Measurements from ENCODE around the gene NEURL1.
A peak's percentile ranks its signal among the peaks of the same experiment; 100 is the strongest.
"Not testable (repeated sequence)": the region's sequence is repeated elsewhere in the genome, so short reads cannot be mapped to it uniquely, and the experiment has no call there.

NEURL1 gene

DNA sequence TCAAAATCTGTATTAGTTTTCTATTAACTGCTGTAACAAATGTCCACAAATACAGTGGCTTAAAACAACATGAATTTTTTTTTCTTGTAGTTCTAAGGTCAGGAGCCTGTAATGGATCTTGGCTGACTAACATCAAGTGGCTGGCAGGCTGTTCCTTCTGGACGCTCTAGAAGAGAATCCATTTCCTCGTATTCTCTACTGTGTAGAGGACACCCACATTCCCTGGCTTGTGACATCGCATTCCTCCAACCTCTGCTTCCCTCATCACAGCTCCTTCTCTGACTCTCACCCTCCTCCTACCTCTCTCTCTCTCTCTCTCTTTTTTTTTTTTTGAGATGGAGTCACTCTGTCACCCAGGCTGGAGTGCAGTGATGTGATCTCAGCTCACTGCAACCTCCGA lies 30.0 kb upstream of the NEURL1 start:
- no peak for DNase-seq

DNA sequence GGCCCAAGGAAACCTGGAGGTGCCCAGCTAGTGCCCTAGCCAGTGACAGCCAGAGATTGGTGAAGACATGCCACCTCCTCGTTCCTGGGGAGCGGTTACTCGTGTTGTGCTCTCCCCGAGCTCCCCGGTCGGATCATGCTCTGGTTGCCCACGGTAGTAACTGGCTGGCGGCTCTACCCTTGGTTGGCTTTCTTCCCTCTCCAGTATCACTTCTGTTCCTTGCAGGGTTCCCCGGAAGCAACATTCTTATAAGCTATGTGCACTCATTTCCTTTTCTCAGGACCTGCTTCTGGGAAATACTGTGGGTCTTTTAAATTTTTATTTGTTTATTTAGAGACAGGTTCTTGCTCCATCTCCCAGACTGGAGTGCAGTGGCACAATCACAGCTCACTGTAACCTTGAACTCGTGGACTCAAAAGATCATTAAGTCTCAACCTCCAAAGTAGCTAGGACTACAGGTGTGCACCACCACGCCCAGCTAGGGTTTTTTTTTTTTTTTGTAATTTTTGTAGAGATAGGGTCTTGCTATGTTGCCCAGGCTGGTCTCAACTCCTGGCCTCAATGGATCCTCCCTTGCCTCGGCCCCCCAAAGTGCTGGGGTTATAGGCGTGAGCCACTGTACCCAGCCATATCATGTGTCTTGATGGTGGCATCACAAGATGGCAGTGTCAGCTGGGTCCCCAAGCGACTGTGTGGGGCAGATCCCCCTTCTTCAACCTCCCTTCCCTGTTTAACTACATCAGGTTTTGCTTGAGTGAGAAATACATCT lies 27.9 kb upstream of the NEURL1 start:
- DNase-seq = no peak

DNA sequence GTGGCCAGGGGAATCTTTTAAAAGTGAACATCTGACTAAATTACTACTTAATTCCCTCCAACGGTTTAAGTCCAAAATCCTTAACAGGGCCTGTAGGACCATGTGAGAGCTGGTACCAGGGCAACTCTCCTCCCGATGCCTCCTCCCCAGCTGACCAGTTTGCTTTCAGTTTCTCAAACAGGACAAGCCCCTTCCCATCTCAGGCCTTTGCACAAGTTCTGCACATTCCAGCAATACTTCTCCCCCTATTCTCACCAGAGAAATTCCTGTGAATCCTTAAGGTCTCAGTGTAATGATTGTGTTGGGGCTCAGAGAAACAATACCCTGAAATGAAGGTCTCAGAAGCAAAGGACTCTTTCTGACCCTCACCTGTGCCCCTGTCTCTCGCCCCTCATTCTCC lies 26.8 kb upstream of the NEURL1 start:
- DNase-seq = no peak

DNA sequence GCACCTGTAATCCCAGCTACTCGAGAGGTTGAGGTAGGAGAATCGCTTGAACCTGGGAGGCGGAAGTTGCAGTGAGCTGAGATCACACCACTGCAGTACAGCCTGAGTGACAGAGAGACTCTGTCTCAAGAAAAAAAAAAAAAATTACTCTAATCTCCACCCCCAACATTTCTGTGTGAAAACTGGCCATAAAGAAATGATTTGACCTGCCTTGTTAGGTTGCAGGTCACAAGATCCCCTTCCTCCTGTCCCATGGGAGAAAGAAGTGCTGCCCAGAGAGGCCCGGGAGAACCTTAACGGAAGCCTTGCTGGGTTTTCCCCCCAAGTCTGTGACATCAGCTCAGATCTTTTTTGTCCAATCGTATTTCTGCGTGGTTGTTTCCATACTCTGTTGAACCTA lies 26.1 kb upstream of the NEURL1 start:
- no peak for DNase-seq

DNA sequence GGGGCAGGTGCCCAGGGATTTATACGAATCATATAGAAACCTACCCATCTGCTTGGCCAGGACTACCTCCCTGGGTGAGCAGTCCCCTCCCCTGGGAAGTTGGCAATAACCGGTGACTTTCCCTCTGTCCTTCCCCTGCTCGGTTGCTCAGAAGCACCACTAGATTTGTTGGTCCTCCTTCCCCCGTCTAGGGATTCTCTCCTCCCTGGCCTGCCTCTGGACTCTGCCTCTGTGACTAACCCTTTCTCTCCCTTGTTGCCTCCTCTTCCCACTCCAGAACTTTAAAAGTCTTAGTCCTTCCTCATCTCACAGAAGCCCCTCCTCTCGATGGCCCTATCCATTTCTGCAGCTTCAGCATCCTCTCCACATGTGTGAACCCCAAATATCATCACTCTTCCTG lies 24.3 kb upstream of the NEURL1 start:
- no peak for DNase-seq

DNA sequence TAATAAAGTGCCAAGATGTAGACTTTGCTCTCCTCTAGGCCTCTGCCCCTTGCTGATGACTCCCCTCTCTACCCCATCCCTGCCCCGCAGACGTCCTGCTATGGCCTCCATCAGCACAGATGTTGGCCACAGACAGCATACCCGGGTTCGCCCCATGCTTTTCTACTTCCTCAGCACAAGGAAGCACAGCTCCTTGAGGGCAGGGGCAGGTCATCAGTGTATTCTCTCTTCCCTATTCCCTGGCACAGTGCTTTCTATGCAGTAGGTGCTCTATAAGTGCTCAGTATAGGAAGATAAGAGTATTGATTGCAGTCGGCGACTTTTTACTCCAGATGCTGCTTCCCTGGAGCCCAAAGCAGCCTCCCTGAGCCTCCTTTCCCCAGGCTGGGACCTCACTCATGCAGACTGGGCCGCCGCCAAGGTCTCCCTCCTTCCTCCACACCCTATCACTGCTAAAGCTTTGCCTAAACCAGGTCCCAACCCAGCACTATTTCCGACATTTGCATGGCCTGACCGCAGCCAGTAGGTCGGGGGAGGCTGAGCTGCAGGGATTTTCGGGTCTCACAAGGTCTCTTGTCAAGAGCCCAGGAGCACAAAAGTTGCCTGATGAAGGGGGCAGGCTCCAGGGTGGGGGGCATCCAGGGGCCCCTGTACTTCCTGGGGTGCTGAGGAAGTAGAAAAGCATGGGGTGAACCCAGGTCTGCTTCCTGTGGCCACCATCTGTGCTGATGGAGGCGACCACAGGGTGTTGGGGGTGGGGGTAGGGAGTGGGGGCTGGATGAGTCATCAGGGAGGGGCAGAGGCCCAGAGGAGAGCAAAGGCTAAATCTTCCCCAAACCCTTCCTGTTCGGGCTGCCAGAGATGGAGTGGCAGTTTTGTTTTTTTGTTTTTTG lies 22.5 kb upstream of the NEURL1 start:
- peak; percentile 82 for DNase-seq

DNA sequence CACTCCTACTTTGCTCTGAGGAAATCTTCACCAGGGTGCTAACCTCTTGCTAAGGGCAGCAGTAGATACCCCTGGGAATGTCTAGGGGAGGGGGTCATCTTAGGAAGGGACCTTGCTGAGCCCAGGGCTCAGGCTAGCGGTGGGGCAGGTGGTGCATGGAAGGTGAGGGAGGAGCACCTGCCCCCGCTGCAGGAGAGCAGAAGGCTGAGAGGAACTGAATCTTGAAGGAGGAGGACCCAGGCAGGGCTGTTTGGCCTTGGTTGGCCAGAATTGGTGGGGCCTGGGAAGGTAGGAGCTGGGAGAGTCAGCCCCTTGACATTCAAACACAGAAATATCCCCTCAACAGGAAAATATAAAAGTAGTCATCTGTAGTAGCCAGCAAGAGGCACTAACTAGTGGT lies 21.5 kb upstream of the NEURL1 start:
- no peak for DNase-seq

DNA sequence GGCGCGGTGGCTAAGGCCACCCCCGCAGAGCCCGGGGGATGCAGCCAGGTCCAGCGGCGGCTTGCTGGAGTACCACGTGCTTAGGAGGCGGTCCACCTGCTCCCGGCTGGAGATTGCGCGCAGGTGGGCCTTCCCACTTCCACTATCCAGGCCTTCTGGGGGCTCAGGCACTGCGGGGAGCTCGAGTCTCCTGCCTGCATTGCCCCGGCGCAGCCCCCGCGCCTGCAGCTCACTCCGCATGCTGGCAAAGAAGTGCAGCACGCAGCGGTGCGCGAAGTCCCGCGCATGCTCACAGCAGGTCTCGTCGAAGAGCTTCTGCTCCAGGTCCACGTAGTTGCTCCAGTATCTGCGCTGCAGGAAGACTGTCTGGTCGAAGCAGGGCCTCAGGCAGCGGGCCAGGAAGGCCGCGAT lies 20.2 kb upstream of the NEURL1 start:
- DNase-seq = no peak

DNA sequence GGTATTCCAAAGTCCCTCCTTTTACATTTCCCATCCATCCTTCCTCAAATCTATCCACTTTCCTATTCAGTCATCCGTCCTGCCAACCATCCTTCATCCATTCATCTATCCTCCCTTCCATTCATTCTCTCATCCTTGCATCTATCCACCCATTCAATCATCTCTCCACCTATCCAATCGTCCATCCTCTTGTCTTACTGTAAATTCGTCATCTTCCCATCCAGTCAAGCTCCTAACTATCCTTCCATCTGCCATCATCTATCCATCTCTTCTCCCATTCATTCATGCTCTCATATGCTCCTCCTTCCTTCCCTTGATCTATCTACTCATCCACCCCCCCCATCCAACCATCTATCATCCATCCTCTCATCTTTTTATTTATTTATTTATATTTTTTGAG lies 19.4 kb upstream of the NEURL1 start:
- DNase-seq = no peak

DNA sequence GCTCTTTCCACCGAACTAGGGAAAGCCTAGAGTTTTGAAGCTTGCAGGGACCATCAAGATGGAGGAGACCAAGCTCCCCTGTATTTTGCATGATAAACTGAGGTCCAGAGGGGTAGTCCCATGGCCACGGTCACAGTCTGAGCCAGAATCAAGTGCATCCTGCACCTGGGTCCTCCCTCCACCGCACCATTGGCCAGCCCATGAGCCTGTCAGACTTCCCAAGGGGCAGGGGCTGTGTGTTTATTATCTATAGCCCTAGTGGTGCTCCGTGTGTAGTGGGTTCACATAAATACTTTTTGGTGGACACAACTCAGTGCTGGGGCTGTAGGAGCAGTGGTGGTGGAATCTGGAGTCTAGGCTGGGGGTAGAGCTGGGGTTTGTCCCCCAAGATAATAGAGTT lies 18.1 kb upstream of the NEURL1 start:
- DNase-seq = no peak

DNA sequence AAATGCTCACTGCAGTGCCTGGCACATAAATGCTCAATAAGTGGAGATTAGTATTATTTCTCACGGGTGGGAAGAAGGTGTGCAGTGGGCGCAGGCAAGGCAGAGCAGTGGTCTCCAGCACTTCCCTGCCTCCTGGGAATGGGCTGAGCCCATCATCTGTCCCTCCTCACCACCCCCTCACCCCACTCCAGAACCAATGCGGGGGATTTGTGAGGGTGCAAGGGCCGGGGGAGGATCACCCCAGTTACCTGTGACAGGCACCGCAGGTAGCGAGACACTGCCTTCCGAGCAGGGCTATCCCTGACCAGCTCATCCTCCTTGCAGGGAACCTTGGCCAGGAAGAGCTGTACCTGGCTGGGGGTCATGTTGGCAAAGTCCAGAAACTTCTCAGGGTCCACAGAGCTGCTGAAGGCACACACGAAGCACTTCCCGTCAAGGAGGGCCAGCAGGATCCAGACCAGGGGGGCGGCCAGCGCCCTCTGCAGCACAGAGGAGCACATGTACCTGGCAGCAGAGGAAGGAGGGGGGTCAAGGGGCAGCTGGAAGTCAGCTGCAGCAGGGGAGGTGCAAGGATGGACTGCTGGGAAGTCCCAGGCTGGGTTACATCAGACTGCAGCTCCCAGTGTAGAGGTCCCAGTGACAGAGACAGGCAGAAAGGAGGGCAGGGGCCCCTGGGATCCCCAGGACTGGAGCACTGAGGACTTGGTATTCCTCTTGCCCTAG lies 17.3 kb upstream of the NEURL1 start:
- DNase-seq = no peak

DNA sequence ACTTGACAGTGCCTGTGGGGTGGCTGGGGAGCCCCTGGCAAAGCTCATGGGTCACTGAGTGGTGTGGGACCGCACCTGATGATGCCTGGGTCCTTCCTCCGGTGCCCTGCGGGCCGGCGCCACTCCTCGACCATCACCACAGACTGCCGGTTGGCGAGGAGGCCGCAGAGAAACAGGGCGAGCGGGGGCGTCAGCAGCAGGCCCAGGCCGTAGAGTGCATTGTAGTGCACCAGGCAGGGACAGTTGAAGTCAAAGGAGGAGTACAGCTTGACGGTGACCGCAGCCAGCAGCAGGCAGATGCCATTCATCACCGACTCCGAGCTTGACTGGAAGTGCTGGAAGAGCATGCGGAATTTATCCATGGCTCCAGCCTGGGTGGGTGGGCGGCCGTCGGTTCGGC lies 14.8 kb upstream of the NEURL1 start:
- no peak for DNase-seq

DNA sequence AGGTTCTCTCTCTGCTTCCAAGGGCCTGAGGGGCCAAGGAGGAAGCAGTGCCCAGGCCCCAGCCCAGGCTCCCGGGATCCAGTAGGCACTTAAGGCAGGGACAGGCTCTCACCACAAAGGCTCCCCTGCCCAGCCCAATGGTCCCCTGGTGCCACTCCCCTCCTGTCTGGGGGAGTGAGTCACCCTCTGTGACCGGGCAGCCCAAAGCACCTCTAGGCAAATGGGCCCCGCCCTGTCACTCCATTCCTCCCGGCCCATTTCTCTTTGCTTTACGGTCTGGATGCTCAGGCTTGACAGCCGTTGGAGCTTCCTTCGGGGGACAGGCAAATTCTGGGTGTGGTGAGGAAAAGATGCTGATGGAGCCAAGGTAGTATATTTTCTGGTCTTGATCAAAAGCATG lies 14.4 kb upstream of the NEURL1 start, which contains the start of gene CALHM3:
Gene CALHM3, minus strand, starts transcription at position 106 of the 400 bp plus-strand sequence. CDS start 208 bp downstream, outside the sequence.
- no peak for DNase-seq

DNA sequence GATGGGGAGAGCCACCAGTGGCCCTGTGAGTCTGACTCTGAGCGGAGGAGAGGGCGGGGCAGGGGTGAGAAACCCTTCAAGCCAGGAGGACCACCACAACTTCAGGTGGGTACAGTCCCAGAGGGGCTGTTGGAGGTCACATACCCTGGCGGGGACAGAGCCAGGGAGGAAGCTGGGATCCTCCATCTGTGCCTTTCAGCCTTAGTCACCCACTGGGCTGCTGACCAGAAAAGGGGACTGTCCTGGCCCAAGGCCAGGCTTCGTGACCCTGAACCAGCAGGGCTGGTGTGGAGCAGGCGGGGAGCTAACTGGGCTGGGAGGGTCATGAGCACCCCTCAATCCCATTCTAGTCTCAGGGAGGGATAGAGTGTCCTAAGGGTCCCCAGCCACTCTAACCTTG lies 13.0 kb upstream of the NEURL1 start:
- DNase-seq = no peak

DNA sequence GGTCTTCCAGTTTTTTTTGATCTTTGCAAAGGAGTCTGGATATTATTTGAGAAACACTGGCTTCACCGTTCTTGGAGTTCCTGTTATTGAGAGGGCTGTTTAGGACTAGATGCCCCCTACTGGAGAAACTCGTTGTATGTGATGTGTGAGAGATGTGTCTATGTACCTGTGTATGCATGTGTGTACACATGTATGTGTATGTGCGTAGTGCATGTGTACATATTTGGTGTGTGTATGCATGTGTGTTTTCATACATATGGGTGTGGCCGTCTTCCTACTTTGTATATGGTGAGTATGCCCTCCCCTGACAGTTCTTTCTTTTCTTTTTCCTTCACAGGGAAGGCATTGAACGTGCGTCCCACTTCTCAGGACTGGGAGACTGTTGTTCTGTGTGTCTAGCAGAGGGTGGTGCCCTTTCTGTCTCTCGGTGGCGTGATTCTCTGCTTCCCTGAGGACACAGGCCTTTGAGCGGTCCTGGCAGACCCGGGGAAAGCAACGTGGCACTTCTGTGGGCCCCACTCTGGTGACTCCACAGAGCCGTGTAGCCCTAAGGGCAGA lies 11.5 kb upstream of the NEURL1 start:
- DNase-seq = no peak

DNA sequence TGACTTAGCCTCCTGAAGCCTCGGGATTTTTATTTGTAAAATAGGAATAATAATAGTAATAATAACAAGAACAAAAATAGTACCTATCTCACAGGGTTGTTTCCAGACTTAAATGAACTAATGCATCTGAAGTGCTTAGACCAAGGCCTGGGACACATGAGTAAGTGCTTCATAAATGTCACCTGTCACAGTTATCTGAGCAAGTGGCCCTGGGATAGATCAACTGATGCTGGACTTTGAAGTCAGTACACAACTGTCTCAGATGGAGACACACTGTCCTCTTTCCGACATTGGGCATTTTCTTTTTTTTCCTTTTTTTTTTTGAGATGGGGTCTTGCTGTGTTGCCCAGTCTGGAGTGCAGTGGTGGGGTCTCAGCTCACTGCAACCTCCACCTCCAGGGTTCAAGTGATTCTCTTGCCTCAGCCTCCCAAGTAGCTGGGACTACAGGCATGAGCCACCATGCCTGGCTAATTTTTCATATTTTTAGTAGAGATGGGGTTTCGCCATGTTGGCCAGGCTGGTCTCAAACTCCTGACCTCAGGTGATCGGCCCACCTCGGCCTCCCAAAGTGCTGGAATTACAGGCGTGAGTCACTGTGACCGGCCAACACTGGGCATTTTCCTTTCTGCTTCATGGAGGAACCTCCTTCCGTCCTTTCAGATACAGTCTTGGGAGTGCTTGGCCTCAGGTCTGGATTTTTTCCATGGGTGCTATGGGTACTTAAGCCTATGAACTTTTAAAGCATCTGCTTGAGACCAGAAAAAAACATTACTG lies 6.7 kb upstream of the NEURL1 start:
- DNase-seq = not testable (repeated sequence)

DNA sequence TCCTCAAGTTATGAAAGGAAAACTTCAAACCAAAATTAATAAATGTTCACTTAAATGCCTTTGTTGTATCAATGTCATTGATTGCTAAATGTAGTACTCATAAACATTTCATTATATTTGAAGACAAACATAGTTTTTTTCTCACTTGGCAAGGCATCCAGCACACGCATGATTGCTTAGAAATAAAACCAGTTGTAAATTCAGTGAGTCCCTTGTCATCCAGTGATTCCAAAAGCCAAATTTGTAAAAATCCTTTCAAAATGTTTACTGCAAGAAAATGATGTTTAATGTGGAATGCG lies 6.1 kb upstream of the NEURL1 start:
- DNase-seq = no peak

DNA sequence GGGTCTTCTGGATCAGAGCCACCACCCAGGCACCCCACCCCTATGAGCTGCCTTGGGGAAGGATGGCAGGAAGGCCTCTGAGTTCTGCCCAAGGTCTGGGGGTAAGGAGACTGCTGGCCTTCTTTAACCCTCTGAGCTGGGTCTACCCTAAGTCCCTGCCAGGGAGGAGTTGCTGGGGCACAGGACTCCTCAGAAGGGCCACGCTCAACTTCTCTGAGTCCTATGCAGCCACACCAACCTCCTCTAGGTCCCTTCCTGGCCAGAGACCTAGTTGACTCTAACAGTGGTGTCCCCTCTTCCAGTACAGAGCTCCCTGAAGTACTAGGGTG lies 2.6 kb upstream of the NEURL1 start:
- no peak for DNase-seq

DNA sequence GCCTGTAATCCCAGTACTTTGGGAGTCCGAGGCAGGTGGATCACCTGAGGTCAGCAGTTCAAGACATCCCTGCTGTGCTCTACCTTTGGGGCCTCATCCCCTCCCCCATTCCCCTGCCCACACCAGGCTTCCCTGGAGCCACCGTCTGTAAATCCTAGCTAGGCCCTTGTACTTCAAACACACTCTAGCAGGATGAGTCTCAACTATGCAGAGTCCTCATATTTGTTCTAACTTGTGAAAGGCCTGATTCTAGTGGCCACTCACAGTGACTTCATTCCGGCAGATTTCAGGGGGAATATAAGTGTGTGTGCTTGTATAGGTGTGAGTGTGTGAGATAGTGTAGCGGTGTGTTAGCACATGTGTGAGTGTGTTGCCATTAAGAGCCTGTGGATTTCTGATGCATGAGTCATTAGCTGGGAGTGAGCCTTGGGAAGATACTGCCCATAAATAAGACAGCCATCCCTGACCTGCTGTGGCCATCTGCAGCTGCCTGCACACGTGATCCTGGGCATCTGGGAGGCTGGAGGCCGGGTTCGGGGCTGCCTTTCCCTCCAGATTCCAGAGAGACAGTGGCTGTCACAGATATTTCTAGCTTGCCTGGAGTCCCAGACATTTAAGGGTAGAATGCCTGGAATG lies 1.7 kb upstream of the NEURL1 start:
- no peak for DNase-seq

DNA sequence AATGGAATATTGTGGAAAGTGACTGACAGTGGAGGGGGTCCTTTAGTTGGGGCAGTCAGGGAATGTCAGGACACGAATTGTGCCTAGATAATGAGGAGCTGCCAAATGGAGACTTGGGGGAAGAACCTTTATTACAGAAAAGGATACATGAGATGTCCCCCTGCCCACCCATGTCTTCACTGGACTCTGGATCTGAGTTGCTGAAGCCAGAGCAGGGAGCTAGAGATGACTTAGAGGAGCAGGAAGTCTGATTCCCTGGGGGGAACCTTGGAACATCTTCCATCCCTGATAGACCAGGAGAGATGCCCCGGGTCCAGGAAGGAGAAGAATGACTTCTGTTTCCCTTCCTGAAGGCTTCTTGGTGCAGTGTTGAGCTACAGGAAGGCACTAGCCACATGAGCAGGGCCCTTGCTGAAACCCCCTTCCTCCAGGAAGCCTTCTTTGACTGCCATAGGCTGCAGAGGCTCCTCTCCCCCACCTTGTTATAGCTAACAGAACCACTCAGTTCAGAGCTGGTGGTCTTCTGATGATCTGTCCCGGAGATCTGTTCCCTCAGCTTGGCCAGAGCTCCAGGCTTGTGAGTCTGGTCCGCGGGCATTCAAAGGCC lies 747 bp upstream of the NEURL1 start:
- no peak for DNase-seq

Measured in activated effector memory CD4-positive, alpha-beta T cell treated with Interleukin-2 at 50 U/mL for 16 hours (primary cell).